Right atrium auricular region (tissue), 2 donors: ENCODE measurements around the gene KCTD18. TPM values are rescaled to one million over a fixed set of nuclear protein-coding genes. Genes with fewer than 3 reads are reported as not detected.
A peak's percentile ranks its signal among the peaks of the same experiment; 100 is the strongest.

Source experiments
- DNase-seq: peaks from one replicate; pipeline ENCODE4 v3.0.0-alpha.2; 2019; ENCODE audit warnings: low spot score
- H3K27ac ChIP-seq, 2 donors: fragments of 200-600 bp; sonication (generic); 1 replicate in 1 of 2; 2 replicates in 1 of 2; pipeline ENCODE4 v1.5.1; 2016 to 2019
- H3K27me3 ChIP-seq, 2 donors: fragments of 200-600 bp; sonication (generic); one replicate each; pipeline versions ENCODE4 v1.5.1 to v1.6.0; 2017 to 2019
- H3K36me3 ChIP-seq: fragments of 200-600 bp; sonication (generic); one replicate; pipeline ENCODE4 v1.5.1; 2016
- H3K4me1 ChIP-seq, 2 donors: fragments of 200-600 bp; sonication (generic); one replicate each; pipeline versions ENCODE4 v1.5.1 to v1.6.0; 2017 to 2019
- H3K4me3 ChIP-seq, 2 donors: fragments of 200-600 bp; sonication (generic); 1 replicate in 1 of 2; 2 replicates in 1 of 2; pipeline ENCODE4 v1.5.1; 2017 to 2019; ENCODE audit warnings: mild to moderate bottlenecking in 1 of 2, moderate library complexity in 1 of 2
- H3K9me3 ChIP-seq, 2 donors: fragments of 200-600 bp; sonication (generic); one replicate each; pipeline ENCODE4 v1.5.1; 2019
- total RNA-seq, 2 donors: library from RNA; depleted of rRNA; stranded (reverse); fragments of >200 nt; gene quantifications; one replicate each; pipeline ENCODE4 v1.1.0, GENCODE V29; 2016
- TF ChIP-seq, protein P1 (sequence below), 2 donors: fragments of 200-600 bp; sonication (generic); IDR thresholded peaks; one replicate each; pipeline ENCODE4 v1.5.1; 2019; ENCODE audit warnings: antibody characterized with exemption in 2 of 2

KCTD18 gene
- total RNA-seq, 2 donors from 2014 or later, result 11.9 to 16.4 TPM

DNA sequence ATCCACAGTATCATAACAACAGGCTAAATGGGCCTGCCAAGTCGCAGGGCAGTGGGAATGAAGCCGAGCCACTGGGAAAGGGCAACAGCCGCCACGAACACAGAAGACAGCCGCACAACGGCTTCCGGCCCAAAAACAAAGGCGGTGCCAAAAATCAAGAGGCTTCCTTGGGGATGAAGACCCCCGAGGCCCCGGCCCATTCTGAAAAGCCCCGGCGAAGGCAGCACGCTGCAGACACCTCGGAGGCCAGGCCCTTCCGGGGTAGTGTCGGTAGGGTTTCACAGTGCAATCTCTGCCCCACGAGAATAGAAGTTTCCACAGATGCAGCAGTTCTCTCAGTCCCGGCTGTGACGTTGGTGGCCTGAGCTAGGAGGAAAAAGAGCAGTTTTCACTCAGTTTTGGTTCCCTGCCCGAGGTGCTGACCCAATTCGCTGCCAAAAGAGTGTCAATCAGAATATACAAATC lies 32.2 kb downstream of the KCTD18 start:
- TF ChIP-seq, protein P1, sequence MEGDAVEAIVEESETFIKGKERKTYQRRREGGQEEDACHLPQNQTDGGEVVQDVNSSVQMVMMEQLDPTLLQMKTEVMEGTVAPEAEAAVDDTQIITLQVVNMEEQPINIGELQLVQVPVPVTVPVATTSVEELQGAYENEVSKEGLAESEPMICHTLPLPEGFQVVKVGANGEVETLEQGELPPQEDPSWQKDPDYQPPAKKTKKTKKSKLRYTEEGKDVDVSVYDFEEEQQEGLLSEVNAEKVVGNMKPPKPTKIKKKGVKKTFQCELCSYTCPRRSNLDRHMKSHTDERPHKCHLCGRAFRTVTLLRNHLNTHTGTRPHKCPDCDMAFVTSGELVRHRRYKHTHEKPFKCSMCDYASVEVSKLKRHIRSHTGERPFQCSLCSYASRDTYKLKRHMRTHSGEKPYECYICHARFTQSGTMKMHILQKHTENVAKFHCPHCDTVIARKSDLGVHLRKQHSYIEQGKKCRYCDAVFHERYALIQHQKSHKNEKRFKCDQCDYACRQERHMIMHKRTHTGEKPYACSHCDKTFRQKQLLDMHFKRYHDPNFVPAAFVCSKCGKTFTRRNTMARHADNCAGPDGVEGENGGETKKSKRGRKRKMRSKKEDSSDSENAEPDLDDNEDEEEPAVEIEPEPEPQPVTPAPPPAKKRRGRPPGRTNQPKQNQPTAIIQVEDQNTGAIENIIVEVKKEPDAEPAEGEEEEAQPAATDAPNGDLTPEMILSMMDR (IDR thresholded peaks at IDR 0.05), result no peak
- H3K27me3 ChIP-seq, result no peaks in the 10 kb centered on the region
- H3K36me3 ChIP-seq, result peaks cover 49% of the 10 kb centered on the region
- peak overlapping the region; percentile 26 to 32 for H3K4me3 ChIP-seq
- H3K9me3 ChIP-seq, result no peaks in the 10 kb centered on the region
- H3K4me1 ChIP-seq, result no peaks in the 10 kb centered on the region
- peak overlapping the region; percentile 37 to 78 for H3K27ac ChIP-seq
- peak; percentile 88 for DNase-seq

DNA sequence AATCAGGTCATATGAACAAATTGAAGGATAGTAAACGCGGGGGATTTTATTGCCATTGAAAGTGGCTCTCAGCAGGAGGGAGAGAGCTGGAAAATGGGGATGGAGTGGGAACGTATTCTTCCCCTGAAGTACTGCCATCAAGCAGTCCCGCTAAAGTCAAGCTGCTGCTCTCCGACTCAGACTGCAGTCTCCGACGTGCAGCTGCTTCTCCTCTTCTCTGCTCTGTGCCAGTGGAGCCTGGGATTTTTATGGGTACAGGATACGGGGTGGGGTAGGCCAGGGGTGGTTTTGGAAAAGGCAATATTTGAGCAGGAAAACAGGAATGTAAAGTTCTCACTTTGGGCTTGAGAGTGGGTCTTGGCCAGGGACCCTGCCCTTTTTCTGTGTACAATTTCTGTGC lies 33.0 kb downstream of the KCTD18 start:
- no peaks in the 10 kb centered on the region for H3K9me3 ChIP-seq
- TF ChIP-seq, protein P1 (IDR thresholded peaks at IDR 0.05), result no peak
- DNase-seq, result no peak
- peaks cover 56% of the 10 kb centered on the region for H3K36me3 ChIP-seq
- no peaks in the 10 kb centered on the region for H3K4me1 ChIP-seq
- peak overlapping the region; percentile 1 to 26 for H3K4me3 ChIP-seq
- no peaks in the 10 kb centered on the region for H3K27me3 ChIP-seq
- peak overlapping the region; percentile 37 to 78 for H3K27ac ChIP-seq

DNA sequence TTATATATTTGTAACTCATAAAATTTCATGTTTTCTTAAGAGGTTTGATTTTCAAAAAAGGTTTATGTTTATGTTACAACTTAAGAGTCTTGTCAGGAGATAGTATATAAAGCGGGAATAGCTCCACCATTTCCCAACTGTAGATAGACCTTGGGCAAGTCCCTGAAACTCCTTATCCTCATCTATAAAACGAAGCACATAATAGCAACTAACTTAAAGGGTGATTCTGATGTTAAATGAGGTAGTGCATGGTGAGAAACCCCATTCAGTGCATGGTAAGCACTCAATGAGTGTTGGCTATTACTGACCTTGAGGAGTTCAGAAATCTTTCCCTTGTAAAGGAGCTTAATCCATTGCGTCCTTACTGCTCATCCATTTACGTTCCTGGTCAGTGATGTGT lies 34.1 kb downstream of the KCTD18 start:
- Histone ChIP-seq H3K36me3 (peaks cover 60% of the 10 kb centered on the region), H3K4me1 (no peaks in the 10 kb centered on the region), H3K4me3 (no peak overlapping the region), H3K27ac (no peak overlapping the region), H3K9me3 (no peaks in the 10 kb centered on the region), H3K27me3 (no peaks in the 10 kb centered on the region)
- DNase-seq, result no peak
- TF ChIP-seq, protein P1 (IDR thresholded peaks at IDR 0.05), result no peak

DNA sequence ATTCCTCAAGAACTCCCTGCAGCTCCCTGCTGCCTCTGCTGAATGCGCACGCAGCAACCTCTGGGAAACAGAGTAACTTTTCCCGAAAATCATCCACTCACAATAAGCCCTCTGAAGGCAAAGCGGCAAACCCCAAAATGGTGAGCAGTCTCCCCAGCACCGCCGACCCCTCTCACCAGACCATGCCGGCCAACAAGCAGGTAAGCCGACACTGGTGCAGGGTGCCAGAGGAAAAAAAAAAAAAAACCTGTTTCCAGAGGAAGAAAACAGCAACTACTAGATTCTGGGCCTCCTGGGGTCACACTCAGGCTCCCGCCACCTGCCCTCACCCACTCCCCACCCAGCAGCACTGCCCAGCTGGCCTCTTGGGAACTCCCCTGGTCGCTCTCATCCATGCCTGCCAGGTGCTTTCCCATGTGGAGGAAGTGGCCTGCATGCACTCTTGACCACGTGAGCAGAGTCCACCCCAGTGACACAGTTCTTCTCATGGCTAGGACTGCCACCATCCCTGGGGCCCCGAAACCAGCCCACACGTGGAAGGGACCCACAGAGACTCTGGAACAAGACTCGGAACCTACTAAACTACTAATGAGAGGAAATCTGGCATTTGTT lies 36.9 kb downstream of the KCTD18 start:
- DNase-seq, result no peak
- Histone ChIP-seq H3K27ac (no peak overlapping the region), H3K4me3 (no peak overlapping the region), H3K4me1 (no peaks in the 10 kb centered on the region), H3K9me3 (no peaks in the 10 kb centered on the region), H3K36me3 (peaks cover 83% of the 10 kb centered on the region), H3K27me3 (no peaks in the 10 kb centered on the region)
- TF ChIP-seq, protein P1 (IDR thresholded peaks at IDR 0.05), result no peak

DNA sequence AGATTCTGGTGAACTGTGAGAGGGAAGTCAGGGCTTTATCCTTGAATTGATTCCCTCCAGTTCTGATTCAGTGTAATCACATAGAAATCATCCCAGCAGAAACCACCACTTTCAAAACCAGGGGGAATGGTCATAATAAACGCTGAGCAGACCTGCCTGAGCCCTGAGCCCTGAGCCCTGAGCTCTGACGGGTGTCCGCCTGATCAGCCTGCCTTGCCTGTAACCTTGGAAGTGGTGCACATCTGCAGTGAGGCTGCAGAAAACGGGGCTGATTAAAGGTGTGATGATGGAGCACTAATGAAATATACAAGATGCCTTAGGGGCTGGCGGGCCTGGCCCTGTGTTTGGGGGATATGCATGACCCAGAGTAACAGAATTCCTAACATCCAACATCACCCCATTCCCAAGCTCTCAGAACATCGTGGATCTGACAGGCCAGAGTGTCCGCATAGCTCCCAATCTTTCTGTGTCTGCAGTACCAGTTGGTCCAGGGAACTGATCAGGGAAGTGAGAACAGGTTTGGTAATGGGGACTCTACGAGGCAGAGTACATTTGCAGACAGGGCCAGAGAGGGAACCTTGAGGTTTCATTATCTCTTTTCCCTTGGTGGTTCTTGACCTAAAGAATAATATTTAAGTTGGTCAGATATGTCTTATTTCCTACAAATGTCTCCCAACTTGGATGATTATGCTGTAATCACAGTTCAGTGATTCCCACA lies 37.8 kb downstream of the KCTD18 start:
- peaks cover 85% of the 10 kb centered on the region for H3K36me3 ChIP-seq
- no peak overlapping the region for H3K4me3 ChIP-seq

More for the DNA sequence above, 37.8 kb downstream of the KCTD18 start:
- Histone ChIP-seq H3K4me1 (peaks cover 0 to 4% of the 10 kb centered on the region in 2 donors), H3K27ac (no peak overlapping the region), H3K27me3 (no peaks in the 10 kb centered on the region), H3K9me3 (no peaks in the 10 kb centered on the region)
- DNase-seq, result no peak
- TF ChIP-seq, protein P1 (IDR thresholded peaks at IDR 0.05), result no peak
